ENCODE results near the gene DZIP1. TPM values are rescaled to one million over a fixed set of nuclear protein-coding genes. Genes with fewer than 3 reads are reported as not detected.
"Not testable (repeated sequence)": the region's sequence is repeated elsewhere in the genome, so short reads cannot be mapped to it uniquely, and the experiment has no call there.

Gene DZIP1
- total RNA-seq, 5 donors from 2014 or later (not counting 1 experiment from before 2014, with no cell fraction given) = 0.10 to 0.19 (median 0.12) TPM; not detected in 2

DNA sequence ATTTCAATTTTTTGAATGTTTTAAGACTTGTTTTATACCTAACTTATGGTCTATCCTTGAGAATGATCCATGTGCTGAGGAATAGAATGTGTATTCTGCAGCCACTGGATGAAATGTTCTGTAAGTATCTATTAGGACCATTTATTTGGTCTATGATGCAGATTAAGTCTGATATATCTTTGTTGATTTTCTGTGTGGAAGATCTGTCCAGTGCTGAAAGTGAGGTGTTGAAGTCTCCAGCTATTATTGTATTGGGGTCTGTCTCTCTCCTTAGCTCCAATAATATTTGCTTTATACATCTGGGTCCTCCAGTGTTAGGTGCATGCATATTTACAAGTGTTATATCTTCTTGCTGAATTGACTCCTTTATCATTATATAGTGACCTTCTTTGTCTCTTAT lies 22.7 kb upstream of the DZIP1 start:
- H3K27me3 ChIP-seq (replicated peaks in 1 of 2; ENCODE audit: control insufficient read depth in 2 of 2, extremely low read depth in 1 of 2, insufficient read depth in 2 of 2, low read length in 1 of 2); H3K27ac Mint-ChIP-seq; H3K4me3 ChIP-seq (ENCODE audit: control insufficient read depth in 1 of 2, extremely low read depth in 1 of 2, low read length in 1 of 2); H3K9me3 ChIP-seq; DNase-seq; H3K4me1 Mint-ChIP-seq; ATAC-seq (replicated peaks in 1 of 4); CTCF ChIA-PET; H3K36me3 ChIP-seq (ENCODE audit: control insufficient read depth in 2 of 2, extremely low read depth in 1 of 2, insufficient read depth in 1 of 2, low read length in 1 of 2); H3K27ac ChIP-seq (ENCODE audit: low read length); H3K4me1 ChIP-seq (ENCODE audit: control insufficient read depth in 1 of 2, extremely low read depth in 1 of 2, insufficient read depth in 2 of 2, low read length in 2 of 2); H3K4me3 Mint-ChIP-seq: not testable (repeated sequence)
- peaks cover 12% of the 10 kb centered on the region for H3K36me3 Mint-ChIP-seq
- peaks cover 36 to 61% (median 57%) of the 10 kb centered on the region in 3 donors for H3K9me3 Mint-ChIP-seq
- POLR2A ChIA-PET = interaction anchor here in 1 of 2 donors (0.7 kb wide), 1 partner anchor 10 kb away, joined by 3 read pairs; the partner anchor contains the start of gene DNAJC3
- peaks cover 6 to 15% of the 10 kb centered on the region in 2 donors for H3K27me3 Mint-ChIP-seq

DNA sequence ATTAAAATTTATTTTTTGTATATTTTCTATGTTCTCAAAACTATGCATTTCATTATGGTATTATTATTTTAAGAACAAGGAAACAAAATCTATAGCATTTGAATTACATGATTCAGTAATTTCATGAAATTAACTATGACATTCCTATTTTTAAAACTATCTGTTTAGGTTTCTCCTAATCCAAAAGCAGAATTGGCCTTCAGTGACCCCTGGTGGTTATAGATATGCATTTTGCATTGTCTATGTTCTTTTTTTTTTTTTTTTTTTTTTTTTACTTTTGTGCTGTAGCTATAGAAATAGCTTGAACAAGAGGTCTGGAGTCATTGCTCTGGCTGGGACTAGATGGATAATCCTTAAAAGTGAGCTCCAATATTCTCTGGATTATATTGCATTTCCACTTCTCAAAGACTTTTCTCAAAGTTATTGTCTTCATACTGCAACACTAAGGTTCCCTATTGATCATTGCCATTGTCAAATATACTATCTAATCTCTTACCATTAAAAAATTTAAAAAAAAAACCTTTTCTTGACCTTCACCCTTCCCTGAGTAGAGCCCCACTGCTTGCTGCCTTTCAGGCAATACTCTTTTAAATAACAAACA lies 16.6 kb upstream of the DZIP1 start:
- Mint-ChIP-seq H3K9me3 (peaks cover 8 to 21% (median 16%) of the 10 kb centered on the region in 3 donors), H3K36me3 (no peaks in the 10 kb centered on the region), H3K27me3 (peaks cover 18 to 22% of the 10 kb centered on the region in 2 donors), H3K4me1 (no peaks in the 10 kb centered on the region), H3K27ac (no peak overlapping the region), H3K4me3 (no peak overlapping the region)
- POLR2A ChIA-PET = interaction anchor here (0.6 to 0.8 kb wide), 4 partner anchors 26 to 1994 kb away, joined by 3 to 8 read pairs (median 4); no protein-coding TSS in a partner anchor
- H3K27me3 ChIP-seq (replicated peaks in 1 of 2; ENCODE audit: control insufficient read depth in 2 of 2, extremely low read depth in 1 of 2, insufficient read depth in 2 of 2, low read length in 1 of 2) = peaks cover 0 to 6% of the 10 kb centered on the region in 2 experiments
- CTCF ChIA-PET = interaction anchor here (0.6 to 1.4 kb wide), 16 partner anchors 11 to 1572 kb away, joined by 3 to 15 read pairs (median 4); partner anchors contain the start of gene DNAJC3 (in 1 of the 2)
- no peaks in the 10 kb centered on the region for H3K4me1 ChIP-seq (ENCODE audit: control insufficient read depth in 1 of 2, extremely low read depth in 1 of 2, insufficient read depth in 2 of 2, low read length in 2 of 2)
- no peaks in the 10 kb centered on the region for H3K36me3 ChIP-seq (ENCODE audit: control insufficient read depth in 2 of 2, extremely low read depth in 1 of 2, insufficient read depth in 1 of 2, low read length in 1 of 2)
- H3K4me3 ChIP-seq (ENCODE audit: control insufficient read depth in 1 of 2, extremely low read depth in 1 of 2, low read length in 1 of 2) = no peak overlapping the region
- peak in 1 of 35 experiments; percentile 50 for DNase-seq
- no peak for ATAC-seq (replicated peaks in 1 of 4)
- H3K27ac ChIP-seq (ENCODE audit: low read length) = no peak overlapping the region
- H3K9me3 ChIP-seq = no peaks in the 10 kb centered on the region

DNA sequence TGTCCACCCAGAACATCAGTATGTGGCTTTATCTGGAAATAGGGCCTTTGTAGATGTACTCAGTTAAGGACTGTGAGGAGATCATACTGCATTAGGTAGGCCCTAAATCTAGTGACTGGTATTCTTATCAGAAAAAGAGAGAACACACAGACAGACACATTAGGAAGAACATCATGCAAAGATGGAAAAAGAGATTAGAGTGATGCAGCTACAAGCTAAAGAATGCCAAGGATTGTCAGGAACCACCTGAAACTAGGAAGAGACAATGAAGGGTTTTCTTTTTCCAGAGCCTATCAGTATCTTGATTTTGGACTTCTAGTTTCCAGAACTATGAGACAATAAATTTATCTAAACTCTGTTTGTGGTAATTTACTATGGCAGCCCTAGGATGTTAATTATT lies 15.0 kb upstream of the DZIP1 start:
- Histone ChIP-seq H3K4me1 (ENCODE audit: control insufficient read depth in 1 of 2, extremely low read depth in 1 of 2, insufficient read depth in 2 of 2, low read length in 2 of 2) (no peaks in the 10 kb centered on the region), H3K9me3 (no peaks in the 10 kb centered on the region), H3K27ac (ENCODE audit: low read length) (no peak overlapping the region), H3K36me3 (ENCODE audit: control insufficient read depth in 2 of 2, extremely low read depth in 1 of 2, insufficient read depth in 1 of 2, low read length in 1 of 2) (no peaks in the 10 kb centered on the region), H3K4me3 (ENCODE audit: control insufficient read depth in 1 of 2, extremely low read depth in 1 of 2, low read length in 1 of 2) (no peak overlapping the region), H3K27me3 (replicated peaks in 1 of 2; ENCODE audit: control insufficient read depth in 2 of 2, extremely low read depth in 1 of 2, insufficient read depth in 2 of 2, low read length in 1 of 2) (peaks cover 0 to 6% of the 10 kb centered on the region in 2 experiments)
- H3K27me3 Mint-ChIP-seq = peaks cover 15 to 22% of the 10 kb centered on the region in 2 donors
- DNase-seq (no peak), ATAC-seq (replicated peaks in 1 of 4) (no peak)
- H3K4me1 Mint-ChIP-seq = no peaks in the 10 kb centered on the region
- no peak overlapping the region for H3K27ac Mint-ChIP-seq
- CTCF ChIA-PET = no interaction called here
- no peaks in the 10 kb centered on the region for H3K36me3 Mint-ChIP-seq
- POLR2A ChIA-PET = no interaction called here
- no peak overlapping the region for H3K4me3 Mint-ChIP-seq
- H3K9me3 Mint-ChIP-seq = peaks cover 4 to 12% (median 5%) of the 10 kb centered on the region in 3 donors

DNA sequence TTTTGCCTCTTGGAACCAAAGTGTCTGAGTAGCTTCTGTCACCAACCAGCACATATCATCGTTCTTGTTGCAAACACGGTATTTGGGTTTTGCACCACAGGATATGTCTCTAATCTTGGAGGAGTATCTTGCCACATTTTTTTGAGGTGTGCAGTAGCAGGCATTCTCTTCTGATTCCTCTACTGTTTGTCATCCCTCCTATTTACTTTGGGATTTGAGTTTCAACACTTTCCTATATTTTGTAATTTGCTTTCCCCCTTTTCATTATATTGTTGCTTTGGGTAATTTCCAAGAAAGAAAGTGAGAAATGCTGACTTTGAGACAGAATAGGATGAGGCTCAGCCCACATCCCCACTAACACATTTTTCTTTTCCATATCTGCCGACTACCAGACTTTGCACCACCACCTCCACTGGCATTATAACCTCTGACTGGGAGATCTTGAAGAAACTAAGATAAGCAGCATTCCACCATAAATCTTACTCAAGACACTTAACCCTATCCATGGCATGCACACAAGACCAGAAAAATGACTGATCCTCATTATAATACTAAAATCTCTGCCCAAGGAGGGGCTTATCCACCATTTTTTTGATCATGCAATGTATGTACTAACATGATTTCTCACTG lies 12.0 kb upstream of the DZIP1 start:
- ChIA-PET POLR2A (no interaction called here), CTCF (no interaction called here)
- DNase-seq = no peak
- H3K4me1 ChIP-seq (ENCODE audit: control insufficient read depth in 1 of 2, extremely low read depth in 1 of 2, insufficient read depth in 2 of 2, low read length in 2 of 2) = no peaks in the 10 kb centered on the region
- Mint-ChIP-seq H3K27me3 (peaks cover 4 to 17% of the 10 kb centered on the region in 2 donors), H3K27ac (no peak overlapping the region), H3K36me3 (no peaks in the 10 kb centered on the region), H3K9me3 (peaks cover 0 to 4% (median 4%) of the 10 kb centered on the region in 3 donors), H3K4me1 (no peaks in the 10 kb centered on the region), H3K4me3 (no peak overlapping the region)
- no peaks in the 10 kb centered on the region for H3K36me3 ChIP-seq (ENCODE audit: control insufficient read depth in 2 of 2, extremely low read depth in 1 of 2, insufficient read depth in 1 of 2, low read length in 1 of 2)
- peaks cover 0 to 3% of the 10 kb centered on the region in 2 experiments for H3K27me3 ChIP-seq (replicated peaks in 1 of 2; ENCODE audit: control insufficient read depth in 2 of 2, extremely low read depth in 1 of 2, insufficient read depth in 2 of 2, low read length in 1 of 2)
- H3K4me3 ChIP-seq (ENCODE audit: control insufficient read depth in 1 of 2, extremely low read depth in 1 of 2, low read length in 1 of 2) = no peak overlapping the region
- ATAC-seq (replicated peaks in 1 of 4) = no peak
- H3K27ac ChIP-seq (ENCODE audit: low read length) = no peak overlapping the region
- 38% methylated on average over 1 of the region's 3 CpGs for WGBS (ENCODE audit: insufficient coverage)
- H3K9me3 ChIP-seq = no peaks in the 10 kb centered on the region

DNA sequence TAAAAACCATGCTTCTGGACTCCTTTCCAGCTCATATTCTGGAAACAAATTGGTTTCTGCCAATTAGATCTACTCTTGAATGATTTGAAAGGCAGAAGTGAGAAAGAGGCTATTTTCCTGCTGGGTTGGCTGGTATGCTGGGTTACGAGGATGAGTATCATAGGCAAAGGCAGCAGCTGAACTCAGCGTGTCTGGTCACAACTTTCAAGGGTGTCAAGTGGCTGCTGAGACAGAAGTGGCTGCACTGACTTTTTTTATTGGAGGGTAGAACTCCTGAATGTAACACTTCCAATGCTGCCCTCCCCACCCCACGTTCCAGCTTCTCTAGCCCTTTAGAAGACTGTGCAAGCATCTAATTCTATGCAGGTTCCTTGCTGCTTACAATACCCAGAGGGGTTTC lies 8.3 kb upstream of the DZIP1 start:
- H3K4me1 Mint-ChIP-seq = no peaks in the 10 kb centered on the region
- H3K27me3 Mint-ChIP-seq = peaks cover 0 to 13% of the 10 kb centered on the region in 2 donors
- CTCF ChIA-PET = interaction anchor here in 1 of 2 donors (0.6 kb wide), 1 partner anchor 45 kb away, joined by 7 read pairs; no protein-coding TSS in a partner anchor
- Histone ChIP-seq H3K4me1 (ENCODE audit: control insufficient read depth in 1 of 2, extremely low read depth in 1 of 2, insufficient read depth in 2 of 2, low read length in 2 of 2) (no peaks in the 10 kb centered on the region), H3K27ac (ENCODE audit: low read length) (no peak overlapping the region), H3K9me3 (no peaks in the 10 kb centered on the region), H3K27me3 (replicated peaks in 1 of 2; ENCODE audit: control insufficient read depth in 2 of 2, extremely low read depth in 1 of 2, insufficient read depth in 2 of 2, low read length in 1 of 2) (peaks cover 0 to 8% of the 10 kb centered on the region in 2 experiments), H3K36me3 (ENCODE audit: control insufficient read depth in 2 of 2, extremely low read depth in 1 of 2, insufficient read depth in 1 of 2, low read length in 1 of 2) (no peaks in the 10 kb centered on the region), H3K4me3 (ENCODE audit: control insufficient read depth in 1 of 2, extremely low read depth in 1 of 2, low read length in 1 of 2) (no peak overlapping the region)
- peaks cover 0 to 4% (median 0%) of the 10 kb centered on the region in 3 donors for H3K9me3 Mint-ChIP-seq
- DNase-seq = no peak
- POLR2A ChIA-PET = no interaction called here
- no peak for ATAC-seq (replicated peaks in 1 of 4)
- WGBS (ENCODE audit: insufficient coverage) = 70% methylated on average over 2 of the region's 3 CpGs
- H3K27ac Mint-ChIP-seq = no peak overlapping the region
- no peak overlapping the region for H3K4me3 Mint-ChIP-seq
- no peaks in the 10 kb centered on the region for H3K36me3 Mint-ChIP-seq

DNA sequence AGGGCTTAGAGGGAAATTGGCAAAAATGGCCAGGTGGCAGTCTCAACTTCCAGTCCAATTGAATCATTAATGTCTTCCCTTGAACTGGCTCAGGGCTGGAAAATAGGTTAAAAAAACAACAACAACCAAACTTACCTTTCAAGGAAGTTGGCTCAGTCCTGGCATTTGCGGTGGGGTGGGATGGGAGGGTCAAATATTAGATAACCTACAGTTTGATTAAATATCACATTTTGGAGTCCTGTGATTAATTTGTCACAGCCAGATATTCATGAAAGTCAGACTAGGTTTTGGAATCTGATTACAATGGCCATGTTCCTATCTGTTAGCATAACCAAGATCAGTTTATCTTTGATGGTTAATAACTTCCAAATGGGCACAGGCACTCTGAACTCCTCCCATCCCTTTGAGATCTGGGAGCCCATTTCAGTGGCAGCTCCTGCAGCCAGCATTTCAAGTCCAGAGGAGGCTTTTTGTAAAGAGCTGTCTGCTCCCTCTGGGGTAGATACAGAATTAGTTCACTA lies 7.8 kb upstream of the DZIP1 start:
- no CpG with 5 or more reads among the region's 1 CpG for WGBS (ENCODE audit: insufficient coverage)
- CTCF ChIA-PET = interaction anchor here in 1 of 2 donors (0.6 kb wide), 1 partner anchor 46 kb away, joined by 7 read pairs; no protein-coding TSS in a partner anchor
- Histone ChIP-seq H3K4me1 (ENCODE audit: control insufficient read depth in 1 of 2, extremely low read depth in 1 of 2, insufficient read depth in 2 of 2, low read length in 2 of 2) (no peaks in the 10 kb centered on the region), H3K27ac (ENCODE audit: low read length) (no peak overlapping the region), H3K36me3 (ENCODE audit: control insufficient read depth in 2 of 2, extremely low read depth in 1 of 2, insufficient read depth in 1 of 2, low read length in 1 of 2) (no peaks in the 10 kb centered on the region), H3K27me3 (replicated peaks in 1 of 2; ENCODE audit: control insufficient read depth in 2 of 2, extremely low read depth in 1 of 2, insufficient read depth in 2 of 2, low read length in 1 of 2) (peaks cover 0 to 8% of the 10 kb centered on the region in 2 experiments), H3K9me3 (no peaks in the 10 kb centered on the region), H3K4me3 (ENCODE audit: control insufficient read depth in 1 of 2, extremely low read depth in 1 of 2, low read length in 1 of 2) (no peak overlapping the region)
- DNase-seq (no peak), ATAC-seq (replicated peaks in 1 of 4) (no peak)
- Mint-ChIP-seq H3K27ac (no peak overlapping the region), H3K4me1 (no peaks in the 10 kb centered on the region), H3K4me3 (no peak overlapping the region), H3K36me3 (no peaks in the 10 kb centered on the region), H3K27me3 (peaks cover 0 to 13% of the 10 kb centered on the region in 2 donors), H3K9me3 (peaks cover 0 to 4% (median 0%) of the 10 kb centered on the region in 3 donors)
- POLR2A ChIA-PET = no interaction called here

Data from T-cell (primary cell).